Activated naive CD8-positive, alpha-beta T cell treated with anti-CD3 and anti-CD28 coated beads for 36 hours (primary cell): ENCODE measurements around the gene CDYL. TPM values are rescaled to one million over a fixed set of nuclear protein-coding genes. Genes with fewer than 3 reads are reported as not detected.
A peak's percentile ranks its signal among the peaks of the same experiment; 100 is the strongest.

Source experiments
- DNase-seq: peaks from one replicate; pipeline ENCODE4 v3.0.0; 2021
- H3K27ac Mint-ChIP-seq: one replicate; pipeline ENCODE4 v1.8.0; 2022; ENCODE audit warnings: mild to moderate bottlenecking, moderate library complexity, mixed read lengths
- H3K27me3 Mint-ChIP-seq: one replicate; pipeline ENCODE4 v1.8.0; 2022; ENCODE audit warnings: mild to moderate bottlenecking, mixed read lengths
- H3K36me3 Mint-ChIP-seq: one replicate; pipeline ENCODE4 v1.8.0; 2021; ENCODE audit warnings: mild to moderate bottlenecking, mixed read lengths
- H3K4me1 Mint-ChIP-seq: one replicate; pipeline ENCODE4 v1.8.0; 2021; ENCODE audit warnings: mixed read lengths
- H3K4me3 Mint-ChIP-seq: one replicate; pipeline ENCODE4 v1.8.0; 2022; ENCODE audit warnings: mild to moderate bottlenecking, moderate library complexity, mixed read lengths
- H3K9me3 Mint-ChIP-seq: one replicate; pipeline ENCODE4 v1.8.0; 2022; ENCODE audit warnings: mixed read lengths
- total RNA-seq, 2 experiments: library from RNA; stranded (reverse); gene quantifications; one replicate each; pipeline ENCODE4 v1.2.3, GENCODE V29; 2021

Gene CDYL
- total RNA-seq, 2 experiments from 2014 or later = 38.8 to 40.5 TPM

DNA sequence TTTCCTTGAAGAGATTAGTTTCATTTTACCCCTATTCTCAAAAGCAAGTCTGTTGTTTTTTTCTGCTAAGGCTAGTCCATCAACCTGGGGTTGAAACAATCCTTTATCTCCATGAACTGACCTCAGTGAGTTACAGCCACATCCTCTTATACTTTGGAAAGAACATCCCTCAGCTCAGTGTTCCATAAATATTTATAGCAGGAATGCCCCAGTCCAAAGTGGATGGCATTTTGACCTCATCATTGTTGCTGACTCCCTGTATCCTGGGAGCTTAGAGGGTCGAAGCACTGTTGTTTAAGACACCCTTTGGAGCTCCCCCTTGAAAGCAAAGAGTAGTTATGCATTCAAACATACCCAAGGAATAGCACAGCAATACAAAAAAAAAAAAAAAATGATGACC lies 16.2 kb upstream of the CDYL start:
- no peak for DNase-seq
- Mint-ChIP-seq H3K27ac (no peak overlapping the region), H3K4me1 (no peaks in the 10 kb centered on the region), H3K36me3 (peaks cover 4% of the 10 kb centered on the region), H3K4me3 (no peak overlapping the region), H3K9me3 (peaks cover 15% of the 10 kb centered on the region), H3K27me3 (peaks cover 16% of the 10 kb centered on the region)

DNA sequence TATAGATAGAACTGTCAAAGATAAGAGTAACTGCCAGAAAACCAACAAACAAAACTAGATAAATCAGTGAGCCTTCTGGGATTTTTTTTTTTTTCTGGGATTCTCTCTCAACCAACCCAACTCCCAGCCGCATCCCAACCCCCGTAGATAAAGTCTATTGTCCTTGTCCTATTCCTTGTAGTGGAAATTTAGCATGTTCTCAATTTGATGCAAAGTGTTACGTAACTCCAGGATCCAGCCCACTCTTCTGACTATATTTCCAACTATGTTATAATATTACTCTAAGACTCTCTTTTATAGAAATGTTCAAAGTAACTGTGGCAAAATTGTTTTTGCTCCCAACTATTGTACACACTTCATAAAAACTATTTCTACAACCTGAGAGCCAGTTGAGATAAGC lies 15.4 kb upstream of the CDYL start:
- Mint-ChIP-seq H3K27ac (no peak overlapping the region), H3K9me3 (peaks cover 15% of the 10 kb centered on the region), H3K27me3 (peaks cover 12% of the 10 kb centered on the region), H3K36me3 (peaks cover 4% of the 10 kb centered on the region), H3K4me3 (no peak overlapping the region), H3K4me1 (no peaks in the 10 kb centered on the region)
- DNase-seq = no peak

GRCh38 chr6:4762294-4762693 lies 13.9 kb upstream of the CDYL start:
- Mint-ChIP-seq H3K27ac (no peak overlapping the region), H3K27me3 (peaks cover 5% of the 10 kb centered on the region), H3K4me1 (no peaks in the 10 kb centered on the region), H3K9me3 (peaks cover 15% of the 10 kb centered on the region), H3K4me3 (no peak overlapping the region), H3K36me3 (peaks cover 4% of the 10 kb centered on the region)
- DNase-seq = no peak

DNA sequence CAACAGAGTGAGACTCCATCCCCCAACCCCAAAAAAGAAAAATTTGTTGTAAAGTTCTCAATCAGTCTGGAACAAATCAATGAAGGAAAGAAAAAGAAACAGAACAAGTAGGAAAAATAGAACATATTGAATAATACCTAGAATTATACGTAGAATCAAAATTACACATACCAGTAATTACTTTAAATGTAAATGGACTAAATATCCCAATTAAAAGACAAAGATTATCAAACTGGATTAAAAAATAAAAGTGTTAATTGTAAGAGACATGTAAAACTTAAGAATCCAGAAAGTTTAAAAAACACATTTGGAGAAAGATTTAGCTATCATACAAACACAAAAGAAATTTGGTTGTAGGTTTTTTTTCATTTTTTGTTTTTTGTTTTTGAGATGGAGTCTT lies 12.3 kb upstream of the CDYL start:
- H3K36me3 Mint-ChIP-seq = peaks cover 4% of the 10 kb centered on the region
- H3K9me3 Mint-ChIP-seq = peaks cover 15% of the 10 kb centered on the region
- no peak overlapping the region for H3K27ac Mint-ChIP-seq
- H3K4me3 Mint-ChIP-seq = no peak overlapping the region
- no peak for DNase-seq
- H3K4me1 Mint-ChIP-seq = no peaks in the 10 kb centered on the region
- peaks cover 5% of the 10 kb centered on the region for H3K27me3 Mint-ChIP-seq

DNA sequence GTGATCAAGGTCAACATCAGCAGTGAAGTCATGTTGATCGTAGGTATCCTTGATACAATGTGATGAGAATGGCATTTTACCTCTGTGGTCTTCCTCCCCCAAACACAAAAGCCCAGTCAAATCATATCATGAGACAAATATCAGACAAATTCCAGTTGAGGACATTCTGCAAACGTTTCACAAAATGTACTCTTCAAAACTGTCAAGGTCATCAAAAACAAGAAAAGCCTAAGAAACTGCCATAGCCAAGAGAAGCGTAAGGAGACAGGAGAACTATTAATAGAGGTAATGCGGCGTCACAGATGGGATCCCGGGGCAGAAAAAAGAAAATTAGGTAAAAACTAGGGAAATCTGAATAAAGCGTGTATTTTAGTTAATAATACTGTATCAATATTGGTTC lies 7.4 kb upstream of the CDYL start:
- H3K27ac Mint-ChIP-seq = no peak overlapping the region
- no peak for DNase-seq
- peaks cover 3% of the 10 kb centered on the region for H3K36me3 Mint-ChIP-seq
- H3K4me3 Mint-ChIP-seq = no peak overlapping the region
- H3K4me1 Mint-ChIP-seq = peaks cover 15% of the 10 kb centered on the region
- no peaks in the 10 kb centered on the region for H3K27me3 Mint-ChIP-seq
- peaks cover 13% of the 10 kb centered on the region for H3K9me3 Mint-ChIP-seq

DNA sequence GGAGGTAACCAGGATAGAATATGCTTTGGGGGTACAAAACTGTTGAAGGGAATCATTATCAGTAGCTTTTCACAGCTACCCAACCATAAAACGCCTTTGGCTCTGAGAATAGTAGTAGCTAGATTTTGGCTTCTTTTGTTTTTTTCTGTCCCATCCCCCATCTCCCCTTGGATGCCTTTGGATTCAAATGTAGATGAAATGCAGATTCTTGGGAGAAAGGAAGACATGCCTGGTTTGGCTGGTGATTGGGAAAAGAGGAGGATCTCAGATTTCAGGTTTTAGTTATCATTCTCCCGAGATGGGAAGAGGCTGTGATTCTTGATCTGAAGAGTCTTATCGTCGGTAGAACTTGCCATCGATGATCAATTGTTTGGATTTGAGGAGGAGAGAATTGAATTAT lies 3.5 kb upstream of the CDYL start:
- Mint-ChIP-seq H3K4me3 (no peak overlapping the region), H3K36me3 (peaks cover 13% of the 10 kb centered on the region), H3K27ac (peak overlapping the region; percentile 9), H3K9me3 (peaks cover 26% of the 10 kb centered on the region), H3K27me3 (peaks cover 5% of the 10 kb centered on the region), H3K4me1 (peaks cover 32% of the 10 kb centered on the region)
- no peak for DNase-seq

- H3K4me1 Mint-ChIP-seq = peaks cover 36% of the 10 kb centered on the region
- H3K9me3 Mint-ChIP-seq = peaks cover 30% of the 10 kb centered on the region
- peak overlapping the region; percentile 30 for H3K27ac Mint-ChIP-seq
- no peak for DNase-seq
- H3K27me3 Mint-ChIP-seq = peaks cover 5% of the 10 kb centered on the region
- no peak overlapping the region for H3K4me3 Mint-ChIP-seq
- H3K36me3 Mint-ChIP-seq = peaks cover 16% of the 10 kb centered on the region
These were observed 3.0 kb upstream of the CDYL start for GRCh38 chr6:4773181-4773580.

DNA sequence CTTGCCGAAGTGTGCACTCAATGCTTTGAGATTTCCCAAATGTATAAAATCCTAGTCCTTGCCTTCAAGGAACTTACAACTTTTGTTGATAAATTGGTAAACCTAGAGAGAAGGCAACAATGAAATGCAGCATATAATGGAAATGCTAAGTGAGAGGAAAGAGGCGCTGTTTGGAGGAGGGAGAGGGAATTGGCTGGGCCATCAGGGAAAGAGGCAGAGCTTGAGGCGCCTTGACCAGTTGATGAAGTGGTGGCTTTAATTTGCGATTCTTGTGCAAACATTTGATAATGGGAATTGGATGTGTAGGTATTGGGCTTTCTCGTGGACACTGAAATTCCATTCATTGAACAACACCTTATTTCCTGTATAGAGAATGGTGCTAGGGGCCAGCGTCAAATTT lies 1.9 kb upstream of the CDYL start:
- peaks cover 28% of the 10 kb centered on the region for H3K36me3 Mint-ChIP-seq
- peaks cover 48% of the 10 kb centered on the region for H3K4me1 Mint-ChIP-seq
- peaks cover 39% of the 10 kb centered on the region for H3K9me3 Mint-ChIP-seq
- H3K27ac Mint-ChIP-seq = peak overlapping the region; percentile 78
- peaks cover 5% of the 10 kb centered on the region for H3K27me3 Mint-ChIP-seq
- H3K4me3 Mint-ChIP-seq = peak overlapping the region; percentile 78
- DNase-seq = no peak

GRCh38 chr6:4774715-4775493 lies 1.3 kb upstream of the CDYL start:
- DNase-seq = no peak
- H3K4me1 Mint-ChIP-seq = peaks cover 50% of the 10 kb centered on the region
- peak overlapping the region; percentile 78 for H3K27ac Mint-ChIP-seq
- peak overlapping the region; percentile 78 for H3K4me3 Mint-ChIP-seq
- peaks cover 5% of the 10 kb centered on the region for H3K27me3 Mint-ChIP-seq
- H3K36me3 Mint-ChIP-seq = peaks cover 30% of the 10 kb centered on the region
- peaks cover 41% of the 10 kb centered on the region for H3K9me3 Mint-ChIP-seq

DNA sequence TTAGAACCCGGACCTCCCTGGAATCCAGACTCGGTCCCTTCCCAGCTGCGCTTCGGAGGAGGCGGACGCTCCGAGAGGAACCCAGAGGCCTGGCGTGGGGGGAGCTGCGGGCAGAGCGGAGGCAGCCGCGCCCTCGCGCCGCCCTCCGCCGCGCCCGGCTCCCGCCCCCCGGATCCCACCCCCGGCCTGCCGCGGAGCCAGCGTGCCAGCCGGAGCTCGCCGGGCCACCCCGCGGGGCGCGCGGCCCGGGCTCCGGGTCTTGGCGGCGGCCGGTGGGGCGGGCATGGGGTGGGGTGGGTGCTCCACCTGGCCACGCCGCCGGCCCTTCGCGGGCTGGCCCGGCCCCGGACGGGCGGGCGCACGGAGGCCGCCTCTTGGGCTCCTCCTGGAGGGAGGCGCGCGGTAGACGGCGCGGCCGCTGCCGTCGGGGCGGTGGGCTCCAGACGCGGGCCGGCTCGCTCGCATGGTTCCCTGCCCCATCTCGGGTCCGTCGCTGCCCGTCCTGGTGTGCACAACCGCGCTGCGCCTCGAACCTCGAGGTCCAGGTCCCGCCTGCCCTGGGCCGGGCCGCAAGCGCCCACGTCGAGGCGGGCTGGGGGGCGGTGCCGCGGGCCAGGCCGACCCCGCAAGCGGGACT lies 592 bp upstream of the CDYL start:
- H3K36me3 Mint-ChIP-seq = peaks cover 33% of the 10 kb centered on the region
- H3K9me3 Mint-ChIP-seq = peaks cover 41% of the 10 kb centered on the region
- peak overlapping the region; percentile 78 for H3K4me3 Mint-ChIP-seq
- peak overlapping the region; percentile 78 for H3K27ac Mint-ChIP-seq
- H3K27me3 Mint-ChIP-seq = peaks cover 5% of the 10 kb centered on the region
- peaks cover 56% of the 10 kb centered on the region for H3K4me1 Mint-ChIP-seq
- DNase-seq = peak; percentile 73

DNA sequence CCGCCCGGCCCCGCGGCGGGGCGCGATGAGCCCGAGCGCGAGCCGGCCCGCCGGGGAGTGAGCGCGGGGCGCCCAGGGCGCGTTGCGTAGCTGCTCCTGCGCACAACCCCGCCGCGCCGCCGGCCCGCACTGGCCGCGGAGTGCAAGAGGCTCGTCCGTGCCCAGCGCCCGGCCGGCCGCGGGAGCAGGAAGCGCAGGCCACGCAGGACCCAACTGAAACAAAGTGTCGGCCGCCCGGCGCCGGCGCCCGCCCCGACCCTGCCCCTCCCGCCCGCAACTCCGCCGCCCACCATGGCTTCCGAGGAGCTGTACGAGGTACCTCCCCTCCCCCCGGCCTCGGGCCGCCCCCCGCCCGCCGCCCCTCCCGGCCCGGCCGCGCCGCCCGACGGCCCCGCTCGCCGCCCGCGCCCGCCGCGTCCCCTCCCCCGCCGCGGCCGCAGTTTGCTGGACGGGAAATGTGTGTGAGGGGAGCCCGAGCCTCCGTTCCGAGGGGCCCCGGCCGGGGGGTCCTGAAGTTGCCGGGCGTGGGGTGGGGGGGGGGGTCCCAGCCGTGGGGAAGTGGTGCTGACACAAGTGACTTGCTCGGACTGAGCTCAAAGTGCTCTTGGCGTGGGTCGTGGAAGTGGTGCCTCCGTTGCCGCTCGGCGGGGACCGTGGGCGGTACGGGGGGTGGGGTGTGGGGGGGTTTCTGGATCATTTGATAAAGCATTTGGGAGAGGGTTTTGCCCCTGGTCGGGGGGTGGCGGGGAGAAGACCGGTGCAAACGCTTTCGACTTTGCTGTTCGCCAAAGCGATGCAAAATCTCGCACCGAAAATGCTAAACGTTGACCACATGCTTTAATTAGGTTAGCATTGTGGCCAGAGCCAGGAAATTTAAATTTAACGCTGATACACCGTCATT lies 539 bp downstream of the CDYL start:
- H3K4me3 Mint-ChIP-seq = peak overlapping the region; percentile 92
- H3K27ac Mint-ChIP-seq = peak overlapping the region; percentile 94
- H3K4me1 Mint-ChIP-seq = peaks cover 67% of the 10 kb centered on the region
- peaks cover 5% of the 10 kb centered on the region for H3K27me3 Mint-ChIP-seq
- H3K36me3 Mint-ChIP-seq = peaks cover 33% of the 10 kb centered on the region
- peaks cover 41% of the 10 kb centered on the region for H3K9me3 Mint-ChIP-seq
- peak; percentile 54 for DNase-seq

GRCh38 chr6:4777394-4777935 lies 1.3 kb downstream of the CDYL start:
- Mint-ChIP-seq H3K4me3 (peak overlapping the region; percentile 92), H3K4me1 (peaks cover 72% of the 10 kb centered on the region), H3K27me3 (peaks cover 5% of the 10 kb centered on the region), H3K9me3 (peaks cover 35% of the 10 kb centered on the region), H3K27ac (peak overlapping the region; percentile 94), H3K36me3 (peaks cover 32% of the 10 kb centered on the region)
- no peak for DNase-seq

DNA sequence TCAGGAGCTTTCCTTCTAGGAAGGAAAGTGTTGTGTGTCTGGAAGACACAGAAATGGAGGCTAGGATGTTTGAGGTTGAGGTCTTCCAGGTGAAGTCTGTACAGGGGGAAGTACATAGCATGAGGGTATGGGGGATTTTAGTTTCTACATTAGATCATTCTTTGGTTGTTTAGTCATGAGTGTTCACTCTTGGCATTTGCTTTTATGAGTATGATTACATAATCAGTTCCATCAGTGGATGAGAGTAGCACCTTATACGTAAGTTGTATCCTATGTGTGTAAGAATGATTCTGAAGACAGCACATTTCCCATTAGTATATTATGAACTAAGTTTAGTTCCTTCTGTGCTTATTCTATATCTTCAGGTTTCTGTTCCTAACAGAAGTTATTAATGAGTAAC lies 1.9 kb downstream of the CDYL start:
- Mint-ChIP-seq H3K27me3 (peaks cover 5% of the 10 kb centered on the region), H3K4me1 (peaks cover 70% of the 10 kb centered on the region), H3K27ac (peak overlapping the region; percentile 94), H3K4me3 (peak overlapping the region; percentile 92), H3K36me3 (peaks cover 35% of the 10 kb centered on the region), H3K9me3 (peaks cover 29% of the 10 kb centered on the region)
- DNase-seq = no peak

DNA sequence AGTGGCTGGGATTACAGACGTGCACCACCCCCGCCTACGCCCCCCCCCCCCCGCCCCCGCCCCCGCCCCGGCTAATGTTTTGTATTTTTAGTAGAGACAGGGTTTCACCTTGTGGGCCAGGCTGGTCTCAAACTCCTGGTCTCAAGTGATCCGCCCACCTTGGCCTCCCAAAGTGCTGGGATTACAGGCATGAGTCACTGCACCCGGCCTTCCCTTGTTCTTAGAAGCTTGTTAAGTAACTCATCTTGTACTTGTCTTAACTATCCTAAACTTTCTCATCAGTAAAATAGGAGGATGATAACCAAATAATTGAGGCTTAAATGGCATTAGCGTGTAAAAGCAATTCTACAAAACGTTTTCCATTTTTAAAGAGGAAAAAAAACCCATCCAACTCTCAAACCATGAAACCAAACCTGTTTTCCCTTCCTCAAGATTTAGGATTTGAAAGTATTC lies 4.2 kb downstream of the CDYL start:
- Mint-ChIP-seq H3K9me3 (peaks cover 22% of the 10 kb centered on the region), H3K4me3 (no peak overlapping the region), H3K4me1 (peaks cover 60% of the 10 kb centered on the region), H3K27ac (no peak overlapping the region), H3K27me3 (no peaks in the 10 kb centered on the region), H3K36me3 (peaks cover 40% of the 10 kb centered on the region)
- no peak for DNase-seq

- no peak for DNase-seq
- Mint-ChIP-seq H3K27ac (peak overlapping the region; percentile 45), H3K27me3 (no peaks in the 10 kb centered on the region), H3K4me3 (peak overlapping the region; percentile 29), H3K9me3 (peaks cover 22% of the 10 kb centered on the region), H3K36me3 (peaks cover 42% of the 10 kb centered on the region), H3K4me1 (peaks cover 66% of the 10 kb centered on the region)
These were observed 5.2 kb downstream of the CDYL start for GRCh38 chr6:4781426-4781825.
